ENCODE results near the gene USP10. TPM values are rescaled to one million over a fixed set of nuclear protein-coding genes. Genes with fewer than 3 reads are reported as not detected.
"Not testable (repeated sequence)": the region's sequence is repeated elsewhere in the genome, so short reads cannot be mapped to it uniquely, and the experiment has no call there.

Gene USP10
- polyA plus RNA-seq, 3 donors: 38.7 to 115 (median 90.9) TPM

DNA sequence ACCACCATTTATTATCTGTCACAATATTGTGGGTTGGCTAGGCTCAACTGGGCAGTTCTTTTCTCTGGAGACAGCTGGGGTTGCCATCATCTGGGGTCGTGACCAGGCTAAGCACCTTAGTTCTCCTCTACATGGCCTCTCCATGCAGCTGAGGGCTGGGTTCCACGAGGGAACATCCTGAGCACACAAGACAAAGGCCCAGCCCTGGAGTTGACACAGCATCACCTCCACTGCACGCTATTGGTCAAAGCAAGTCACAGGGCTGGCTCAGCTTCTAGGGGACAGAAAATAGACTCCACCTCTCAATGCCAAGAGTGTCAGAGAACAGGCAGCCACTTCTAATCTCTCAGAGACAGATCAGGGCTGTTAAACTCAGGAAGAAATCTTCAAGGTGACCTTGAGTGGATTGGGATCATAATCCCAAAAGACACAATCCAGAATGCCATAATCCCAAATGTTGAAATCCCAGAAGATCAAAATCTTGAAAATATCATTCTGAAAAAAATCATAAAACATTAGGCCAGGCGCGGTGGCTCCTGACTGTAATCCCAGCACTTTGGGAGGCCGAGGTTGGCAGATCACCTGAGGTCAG, 13.0 kb upstream of the USP10 start:
- DNase-seq: no peak
- TF ChIP-seq, protein P1, sequence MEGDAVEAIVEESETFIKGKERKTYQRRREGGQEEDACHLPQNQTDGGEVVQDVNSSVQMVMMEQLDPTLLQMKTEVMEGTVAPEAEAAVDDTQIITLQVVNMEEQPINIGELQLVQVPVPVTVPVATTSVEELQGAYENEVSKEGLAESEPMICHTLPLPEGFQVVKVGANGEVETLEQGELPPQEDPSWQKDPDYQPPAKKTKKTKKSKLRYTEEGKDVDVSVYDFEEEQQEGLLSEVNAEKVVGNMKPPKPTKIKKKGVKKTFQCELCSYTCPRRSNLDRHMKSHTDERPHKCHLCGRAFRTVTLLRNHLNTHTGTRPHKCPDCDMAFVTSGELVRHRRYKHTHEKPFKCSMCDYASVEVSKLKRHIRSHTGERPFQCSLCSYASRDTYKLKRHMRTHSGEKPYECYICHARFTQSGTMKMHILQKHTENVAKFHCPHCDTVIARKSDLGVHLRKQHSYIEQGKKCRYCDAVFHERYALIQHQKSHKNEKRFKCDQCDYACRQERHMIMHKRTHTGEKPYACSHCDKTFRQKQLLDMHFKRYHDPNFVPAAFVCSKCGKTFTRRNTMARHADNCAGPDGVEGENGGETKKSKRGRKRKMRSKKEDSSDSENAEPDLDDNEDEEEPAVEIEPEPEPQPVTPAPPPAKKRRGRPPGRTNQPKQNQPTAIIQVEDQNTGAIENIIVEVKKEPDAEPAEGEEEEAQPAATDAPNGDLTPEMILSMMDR (IDR thresholded peaks at IDR 0.05): no peak
- Histone ChIP-seq H3K27me3 (ENCODE audit: control insufficient read depth in 2 of 2, insufficient read depth in 2 of 2, low read length in 2 of 2) (no peaks in the 10 kb centered on the region), H3K4me1 (ENCODE audit: control insufficient read depth in 1 of 2, insufficient read depth in 2 of 2, low read length in 2 of 2) (peaks cover 17 to 30% of the 10 kb centered on the region in 2 donors), H3K27ac (ENCODE audit: low read depth in 1 of 2, low read length in 2 of 2) (no peak overlapping the region), H4K20me1 (ENCODE audit: insufficient read depth, low read length) (no peaks in the 10 kb centered on the region), H3K4me2 (replicated peaks; ENCODE audit: extremely low read depth, low read length, poor library complexity, severe bottlenecking) (no peak overlapping the region), H3K4me3 (replicated peaks in 1 of 3; ENCODE audit: low read depth in 2 of 3, low read length in 3 of 3) (no peak overlapping the region), H2AFZ (ENCODE audit: insufficient read depth, low read depth, low read length, poor library complexity, severe bottlenecking) (no peak overlapping the region), H3K9me3 (replicated peaks in 1 of 2; ENCODE audit: control insufficient read depth in 1 of 2, insufficient read depth in 1 of 2, low read length in 2 of 2) (no peaks in the 10 kb centered on the region), H3K36me3 (replicated peaks in 1 of 2; ENCODE audit: control insufficient read depth in 1 of 2, insufficient read depth in 2 of 2, low read length in 2 of 2) (no peaks in the 10 kb centered on the region), H3K79me2 (ENCODE audit: insufficient read depth, low read length) (no peaks in the 10 kb centered on the region), H3K9ac (ENCODE audit: insufficient read depth, low read length, poor library complexity, severe bottlenecking) (no peak overlapping the region)
- H3K4me1 Mint-ChIP-seq: peaks cover 27% of the 10 kb centered on the region
- H3K27ac Mint-ChIP-seq: peak overlapping the region in 1 of 7 donors; percentile 56
- peaks cover 1 to 5% (median 3%) of the 10 kb centered on the region in 3 donors for H3K27me3 Mint-ChIP-seq (ENCODE audit: low read depth in 3 of 3)
- WGBS (ENCODE audit: insufficient coverage): 89% methylated on average over 6 of the region's 6 CpGs
- H3K36me3 Mint-ChIP-seq: peaks cover 0 to 3% of the 10 kb centered on the region in 2 donors
- intact Hi-C loops (cut with micrococcal nuclease): loop anchor here in 1 of 2 donors (5.0 kb wide), 1 partner anchor 40 kb away; no protein-coding TSS in a partner anchor
- H3K4me3 Mint-ChIP-seq: no peak overlapping the region
- H3K9me3 Mint-ChIP-seq: peaks cover 0 to 11% (median 2%) of the 10 kb centered on the region in 7 donors

DNA sequence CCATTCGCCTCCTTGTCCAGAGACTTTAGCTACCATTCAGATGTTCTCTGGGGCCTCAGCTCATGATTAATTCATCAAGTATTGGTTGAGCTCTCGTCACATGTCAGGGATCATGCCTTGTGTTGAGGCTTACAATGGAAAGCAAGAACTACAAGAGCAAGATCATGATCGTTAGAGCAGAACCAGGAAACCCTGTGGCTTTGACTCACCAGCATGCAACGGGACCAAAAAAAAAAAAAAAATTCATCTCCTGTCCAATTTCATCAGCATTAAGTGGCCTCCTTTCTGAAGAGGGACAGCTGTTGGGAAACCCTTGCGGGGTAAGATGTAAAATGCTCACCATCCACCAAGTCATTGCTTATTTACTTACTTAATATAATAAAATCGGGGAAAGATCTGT, 12.1 kb upstream of the USP10 start:
- 45% methylated on average over 3 of the region's 6 CpGs for WGBS (ENCODE audit: insufficient coverage)
- Histone ChIP-seq H3K36me3 (replicated peaks in 1 of 2; ENCODE audit: control insufficient read depth in 1 of 2, insufficient read depth in 2 of 2, low read length in 2 of 2) (no peaks in the 10 kb centered on the region), H3K9ac (ENCODE audit: insufficient read depth, low read length, poor library complexity, severe bottlenecking) (no peak overlapping the region), H3K4me2 (replicated peaks; ENCODE audit: extremely low read depth, low read length, poor library complexity, severe bottlenecking) (no peak overlapping the region), H3K4me1 (ENCODE audit: control insufficient read depth in 1 of 2, insufficient read depth in 2 of 2, low read length in 2 of 2) (peaks cover 25 to 39% of the 10 kb centered on the region in 2 donors), H2AFZ (ENCODE audit: insufficient read depth, low read depth, low read length, poor library complexity, severe bottlenecking) (no peak overlapping the region), H3K9me3 (replicated peaks in 1 of 2; ENCODE audit: control insufficient read depth in 1 of 2, insufficient read depth in 1 of 2, low read length in 2 of 2) (no peaks in the 10 kb centered on the region), H3K79me2 (ENCODE audit: insufficient read depth, low read length) (no peaks in the 10 kb centered on the region), H4K20me1 (ENCODE audit: insufficient read depth, low read length) (no peaks in the 10 kb centered on the region), H3K27me3 (ENCODE audit: control insufficient read depth in 2 of 2, insufficient read depth in 2 of 2, low read length in 2 of 2) (no peaks in the 10 kb centered on the region), H3K4me3 (replicated peaks in 1 of 3; ENCODE audit: low read depth in 2 of 3, low read length in 3 of 3) (no peak overlapping the region), H3K27ac (ENCODE audit: low read depth in 1 of 2, low read length in 2 of 2) (peak overlapping the region in 1 of 2 donors; percentile 14)
- Mint-ChIP-seq H3K36me3 (peaks cover 0 to 3% of the 10 kb centered on the region in 2 donors), H3K27ac (peak overlapping the region; percentile 19 to 90 (median 81)), H3K27me3 (ENCODE audit: low read depth in 3 of 3) (peaks cover 1 to 3% (median 3%) of the 10 kb centered on the region in 3 donors), H3K4me1 (peaks cover 36% of the 10 kb centered on the region), H3K9me3 (peaks cover 0 to 14% (median 3%) of the 10 kb centered on the region in 7 donors), H3K4me3 (no peak overlapping the region)
- intact Hi-C loops (cut with micrococcal nuclease): loop anchor here in 1 of 2 donors (5.0 kb wide), 1 partner anchor 40 kb away; no protein-coding TSS in a partner anchor
- TF ChIP-seq, protein P1 (IDR thresholded peaks at IDR 0.05): no peak
- peak; percentile 80 to 90 (median 83) for DNase-seq

DNA sequence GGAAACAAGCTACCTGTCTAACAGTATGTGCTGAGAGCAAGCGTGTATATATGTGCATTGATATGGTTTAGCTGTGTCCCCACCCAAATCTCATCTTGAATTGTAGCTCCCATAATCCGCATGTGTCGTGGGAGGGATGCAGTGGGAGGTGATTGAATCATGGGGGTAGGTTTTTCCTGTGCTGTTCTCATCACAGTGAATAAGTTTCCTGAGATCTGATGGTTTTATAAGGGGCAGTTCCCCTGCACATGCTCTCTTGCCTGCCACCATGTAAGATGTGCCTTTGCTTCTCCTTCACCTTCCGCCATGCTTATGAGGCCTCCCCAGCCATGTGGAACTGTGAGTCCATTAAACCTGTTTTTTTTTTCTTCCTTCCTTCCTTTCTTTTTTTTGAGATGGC, 11.6 kb upstream of the USP10 start:
- not testable (repeated sequence) for H3K36me3 ChIP-seq (replicated peaks in 1 of 2; ENCODE audit: control insufficient read depth in 1 of 2, insufficient read depth in 2 of 2, low read length in 2 of 2); H2AFZ ChIP-seq (ENCODE audit: insufficient read depth, low read depth, low read length, poor library complexity, severe bottlenecking); H3K4me3 Mint-ChIP-seq; H4K20me1 ChIP-seq (ENCODE audit: insufficient read depth, low read length); H3K9me3 ChIP-seq (replicated peaks in 1 of 2; ENCODE audit: control insufficient read depth in 1 of 2, insufficient read depth in 1 of 2, low read length in 2 of 2); H3K4me3 ChIP-seq (replicated peaks in 1 of 3; ENCODE audit: low read depth in 2 of 3, low read length in 3 of 3); H3K27me3 ChIP-seq (ENCODE audit: control insufficient read depth in 2 of 2, insufficient read depth in 2 of 2, low read length in 2 of 2); H3K36me3 Mint-ChIP-seq; H3K27ac ChIP-seq (ENCODE audit: low read depth in 1 of 2, low read length in 2 of 2); H3K27me3 Mint-ChIP-seq (ENCODE audit: low read depth in 3 of 3); H3K9ac ChIP-seq (ENCODE audit: insufficient read depth, low read length, poor library complexity, severe bottlenecking); H3K4me2 ChIP-seq (replicated peaks; ENCODE audit: extremely low read depth, low read length, poor library complexity, severe bottlenecking); DNase-seq; H3K79me2 ChIP-seq (ENCODE audit: insufficient read depth, low read length)
- peaks cover 0 to 14% (median 4%) of the 10 kb centered on the region in 7 donors for H3K9me3 Mint-ChIP-seq
- peaks cover 27 to 40% of the 10 kb centered on the region in 2 donors for H3K4me1 ChIP-seq (ENCODE audit: control insufficient read depth in 1 of 2, insufficient read depth in 2 of 2, low read length in 2 of 2)
- 100% methylated on average over 1 of the region's 4 CpGs for WGBS (ENCODE audit: insufficient coverage)
- peak overlapping the region in 5 of 7 donors; percentile 28 to 90 (median 56) for H3K27ac Mint-ChIP-seq
- H3K4me1 Mint-ChIP-seq: peaks cover 38% of the 10 kb centered on the region
- intact Hi-C loops (cut with micrococcal nuclease): loop anchor here in 1 of 2 donors (5.0 kb wide), 1 partner anchor 39 kb away; no protein-coding TSS in a partner anchor
